Cortex of kidney (tissue), 1 donor: ENCODE data around the gene ZNF800.

Experiments
- DNase-seq: peaks from one replicate; lab custom pipeline; 2025; lab: John Stamatoyannopoulos, UW

Gene ZNF800

DNA sequence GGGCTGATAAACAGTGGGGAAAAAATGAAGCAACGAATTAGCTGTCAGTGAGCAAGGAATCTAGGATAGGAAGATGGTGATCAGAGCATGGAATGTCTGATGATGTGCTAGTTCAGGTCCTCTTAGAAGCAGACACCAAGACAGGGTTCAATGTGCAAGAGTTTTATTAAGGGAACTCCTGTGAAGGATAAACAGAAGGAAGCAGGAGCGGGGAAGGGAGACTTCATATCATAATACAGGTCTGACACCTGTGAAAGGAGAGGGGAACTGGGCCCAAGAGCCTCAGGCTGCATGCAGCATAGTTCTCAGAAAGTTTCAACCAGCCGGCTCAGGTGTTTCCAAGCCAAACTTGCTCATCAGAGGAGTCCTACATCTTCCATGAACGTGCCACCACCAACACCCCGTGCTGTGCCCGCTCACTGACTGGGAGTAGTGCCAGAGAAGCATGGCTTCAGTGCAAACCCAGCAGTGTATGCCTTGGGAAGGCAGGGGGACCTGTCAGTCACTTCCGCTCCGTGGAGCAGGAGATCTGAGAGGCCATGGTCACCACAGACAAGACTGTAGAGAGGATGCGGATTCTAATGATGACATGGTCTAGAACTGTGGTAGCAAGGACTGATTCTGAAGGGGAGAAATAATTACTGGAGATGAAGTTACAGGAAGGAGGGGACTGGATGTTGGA is 45.8 kb downstream of the ZNF800 start:
- DNase-seq: no peak

GRCh38 chr7:127342596-127342995 is 49.9 kb downstream of the ZNF800 start:
- no peak for DNase-seq

DNA sequence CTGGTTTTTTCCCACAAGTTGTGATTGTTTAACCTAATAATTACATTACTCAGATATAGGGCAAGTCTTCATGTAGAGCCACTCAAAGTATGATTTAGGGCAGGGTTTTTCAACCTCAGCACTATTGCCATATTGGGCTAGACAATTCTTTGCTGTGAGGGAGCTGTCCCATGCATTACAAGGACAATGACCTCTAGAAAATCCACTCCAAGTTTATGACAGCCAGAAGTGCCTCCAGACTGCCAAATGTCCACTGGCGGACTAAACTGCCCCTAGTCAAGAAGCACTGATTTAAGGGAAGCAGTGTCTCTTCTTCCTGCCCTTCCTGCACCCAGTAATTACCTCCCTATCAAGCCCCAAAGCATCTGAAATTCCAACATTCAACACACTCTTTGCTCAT is 54.4 kb downstream of the ZNF800 start:
- DNase-seq: no peak

DNA sequence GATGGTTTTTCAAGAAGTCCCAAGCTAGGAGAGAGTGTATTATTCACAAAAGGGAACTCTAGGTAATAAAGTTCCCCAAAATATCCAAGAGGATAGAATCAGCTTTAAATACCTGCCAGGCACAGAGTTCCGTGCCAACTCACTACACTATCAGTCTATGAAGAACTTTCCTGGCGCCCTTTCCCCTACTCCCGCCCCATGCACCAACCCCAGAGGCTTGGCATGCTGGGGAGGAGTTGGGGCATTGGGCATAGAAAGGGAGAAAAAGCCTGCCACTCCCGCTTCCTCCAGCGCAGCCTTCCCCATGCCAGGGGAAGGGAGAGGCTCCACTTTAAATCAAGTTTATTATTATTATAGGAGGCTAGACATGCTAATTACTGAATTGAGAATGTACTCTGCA is 54.9 kb downstream of the ZNF800 start:
- DNase-seq: no peak

GRCh38 chr7:127336458-127336857 is 56.0 kb downstream of the ZNF800 start:
- no peak for DNase-seq

DNA sequence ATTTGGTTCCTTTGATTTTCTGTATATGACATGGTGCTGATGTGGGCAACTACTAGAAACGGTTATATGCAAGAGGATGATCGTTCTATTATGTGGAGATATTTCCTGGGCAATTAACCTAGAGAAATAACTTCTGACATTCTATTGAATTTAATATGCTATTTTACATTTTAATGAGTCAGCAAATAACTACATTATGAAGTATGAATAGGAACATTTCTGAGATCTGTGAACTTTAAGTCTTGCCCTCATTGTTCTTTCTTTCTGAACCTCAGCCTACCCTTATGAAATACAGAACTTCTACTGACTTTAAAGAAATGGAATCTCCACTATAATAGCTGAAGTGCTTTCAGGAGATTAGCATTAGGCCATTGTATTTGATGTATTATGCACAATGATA is 59.6 kb downstream of the ZNF800 start:
- no peak for DNase-seq

- DNase-seq: no peak
Measured at GRCh38 chr7:127330070-127330469, 62.4 kb downstream of the ZNF800 start.

GRCh38 chr7:127322832-127323493 is 69.5 kb downstream of the ZNF800 start:
- no peak for DNase-seq

DNA sequence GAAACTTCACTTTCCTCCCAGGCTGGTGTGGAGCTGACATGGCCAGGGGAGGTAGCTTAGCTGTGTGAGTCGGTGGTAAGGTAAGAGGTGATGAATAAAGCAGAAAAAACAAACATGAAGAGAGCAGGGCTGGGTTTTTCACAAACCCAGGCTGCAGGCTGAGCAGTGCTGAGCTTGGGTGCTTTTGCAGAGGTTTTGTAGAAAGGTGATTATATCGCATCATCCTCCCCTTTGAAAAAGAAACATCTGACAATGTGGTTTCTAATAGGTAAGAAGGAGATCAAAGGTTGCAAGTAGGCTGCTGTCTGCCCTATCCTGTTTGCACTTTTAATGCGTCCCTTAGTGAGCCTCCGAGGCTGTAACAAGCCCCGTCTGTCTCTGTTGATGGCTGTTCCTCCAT is 70.2 kb downstream of the ZNF800 start:
- no peak for DNase-seq

DNA sequence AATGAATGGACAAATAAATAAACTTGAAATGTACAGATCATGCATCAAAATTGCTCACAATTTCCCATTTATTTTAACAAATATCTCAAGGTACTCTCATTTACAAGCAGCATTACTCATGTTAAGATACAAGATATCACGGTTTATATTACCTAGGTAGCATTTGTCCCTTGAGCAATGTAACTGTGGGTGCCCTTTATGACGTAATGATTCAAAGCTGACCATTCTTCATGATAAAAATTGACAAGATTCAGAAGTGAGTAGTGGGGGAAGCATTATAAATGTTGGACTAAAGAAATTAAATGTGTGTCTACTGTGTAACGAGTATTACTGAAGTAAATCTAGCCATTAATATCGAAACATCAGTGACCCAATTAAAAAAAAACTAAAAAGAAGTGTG is 71.5 kb downstream of the ZNF800 start:
- DNase-seq: no peak
